ENCODE data around the gene PGM2L1. TPM values are rescaled to one million over a fixed set of nuclear protein-coding genes. Genes with fewer than 3 reads are reported as not detected.

Gene PGM2L1
- total and polyA plus RNA-seq, 7 experiments from 2014 or later: 4.2 to 17.7 (median 9.1) TPM

- no peaks in the 10 kb centered on the region for H3K36me3 Mint-ChIP-seq
- H3K4me3 Mint-ChIP-seq: no peak overlapping the region
- H3K27ac ChIP-seq (ENCODE audit: low read depth, low read length): no peak overlapping the region
- no peaks in the 10 kb centered on the region for H3K9me3 ChIP-seq (ENCODE audit: control insufficient read depth in 2 of 3, low read length in 3 of 3)
- intact Hi-C loops (cut with micrococcal nuclease): no loop called here
- H3K9me3 Mint-ChIP-seq: no peaks in the 10 kb centered on the region
- no peak for ATAC-seq
- no peaks in the 10 kb centered on the region for H3K27me3 Mint-ChIP-seq
- H3K4me1 Mint-ChIP-seq: no peaks in the 10 kb centered on the region
- CTCF ChIA-PET: no interaction called here
- peaks cover 0 to 3% of the 10 kb centered on the region in 2 donors for H3K27me3 ChIP-seq (ENCODE audit: control insufficient read depth in 2 of 2, insufficient read depth in 2 of 2, low read length in 2 of 2)
- H3K36me3 ChIP-seq (ENCODE audit: control insufficient read depth in 2 of 3, insufficient read depth in 3 of 3, low read length in 3 of 3): no peaks in the 10 kb centered on the region
- no peak overlapping the region for H3K4me3 ChIP-seq (ENCODE audit: low read length)
- DNase-seq: no peak
- POLR2A ChIA-PET: interaction anchor here (1.1 kb wide), 1 partner anchor 8 kb away, joined by 3 read pairs; no protein-coding TSS in a partner anchor
- no peak overlapping the region for H3K27ac Mint-ChIP-seq
- peaks cover 0 to 7% of the 10 kb centered on the region in 2 donors for H3K4me1 ChIP-seq (ENCODE audit: control insufficient read depth in 2 of 2, insufficient read depth in 2 of 2, low read length in 2 of 2)
These were observed 114.6 kb downstream of the PGM2L1 start for GRCh38 chr11:74283580-74284180.

- H3K27ac Mint-ChIP-seq: no peak overlapping the region
These were observed 115.3 kb downstream of the PGM2L1 start for GRCh38 chr11:74282914-74283371.

GRCh38 chr11:74282421-74282820 is 115.8 kb downstream of the PGM2L1 start:
- no peaks in the 10 kb centered on the region for H3K4me1 Mint-ChIP-seq
- POLR2A ChIA-PET: no interaction called here
- Histone ChIP-seq H3K9me3 (ENCODE audit: control insufficient read depth in 2 of 3, low read length in 3 of 3) (no peaks in the 10 kb centered on the region), H3K4me1 (ENCODE audit: control insufficient read depth in 2 of 2, insufficient read depth in 2 of 2, low read length in 2 of 2) (peaks cover 0 to 7% of the 10 kb centered on the region in 2 donors), H3K4me3 (ENCODE audit: low read length) (no peak overlapping the region), H3K27ac (ENCODE audit: low read depth, low read length) (no peak overlapping the region), H3K36me3 (ENCODE audit: control insufficient read depth in 2 of 3, insufficient read depth in 3 of 3, low read length in 3 of 3) (no peaks in the 10 kb centered on the region), H3K27me3 (ENCODE audit: control insufficient read depth in 2 of 2, insufficient read depth in 2 of 2, low read length in 2 of 2) (peaks cover 0 to 3% of the 10 kb centered on the region in 2 donors)
- no peak for DNase-seq
- CTCF ChIA-PET: no interaction called here
- no peak overlapping the region for H3K4me3 Mint-ChIP-seq
- no peak for ATAC-seq
- intact Hi-C loops (cut with micrococcal nuclease): no loop called here
- H3K9me3 Mint-ChIP-seq: no peaks in the 10 kb centered on the region
- H3K27ac Mint-ChIP-seq: no peak overlapping the region
- H3K36me3 Mint-ChIP-seq: no peaks in the 10 kb centered on the region
- H3K27me3 Mint-ChIP-seq: peaks cover 0 to 8% (median 0%) of the 10 kb centered on the region in 5 donors

More at GRCh38 chr11:74282914-74283371, 115.3 kb downstream of the PGM2L1 start:
- Histone ChIP-seq H3K4me3 (ENCODE audit: low read length) (no peak overlapping the region), H3K4me1 (ENCODE audit: control insufficient read depth in 2 of 2, insufficient read depth in 2 of 2, low read length in 2 of 2) (peaks cover 0 to 7% of the 10 kb centered on the region in 2 donors), H3K36me3 (ENCODE audit: control insufficient read depth in 2 of 3, insufficient read depth in 3 of 3, low read length in 3 of 3) (no peaks in the 10 kb centered on the region), H3K9me3 (ENCODE audit: control insufficient read depth in 2 of 3, low read length in 3 of 3) (no peaks in the 10 kb centered on the region), H3K27ac (ENCODE audit: low read depth, low read length) (no peak overlapping the region), H3K27me3 (ENCODE audit: control insufficient read depth in 2 of 2, insufficient read depth in 2 of 2, low read length in 2 of 2) (peaks cover 0 to 3% of the 10 kb centered on the region in 2 donors)
- Mint-ChIP-seq H3K4me3 (no peak overlapping the region), H3K36me3 (no peaks in the 10 kb centered on the region), H3K27me3 (peaks cover 0 to 3% (median 0%) of the 10 kb centered on the region in 5 donors), H3K9me3 (no peaks in the 10 kb centered on the region), H3K4me1 (no peaks in the 10 kb centered on the region)
- ATAC-seq: no peak
- DNase-seq: no peak
- POLR2A ChIA-PET: no interaction called here
- intact Hi-C loops (cut with micrococcal nuclease): no loop called here
- CTCF ChIA-PET: no interaction called here

- DNase-seq (no peak), ATAC-seq (no peak)
- Histone ChIP-seq H3K4me1 (ENCODE audit: control insufficient read depth in 2 of 2, insufficient read depth in 2 of 2, low read length in 2 of 2) (peaks cover 0 to 7% of the 10 kb centered on the region in 2 donors), H3K27me3 (ENCODE audit: control insufficient read depth in 2 of 2, insufficient read depth in 2 of 2, low read length in 2 of 2) (no peaks in the 10 kb centered on the region), H3K9me3 (ENCODE audit: control insufficient read depth in 2 of 3, low read length in 3 of 3) (no peaks in the 10 kb centered on the region), H3K4me3 (ENCODE audit: low read length) (no peak overlapping the region), H3K27ac (ENCODE audit: low read depth, low read length) (no peak overlapping the region), H3K36me3 (ENCODE audit: control insufficient read depth in 2 of 3, insufficient read depth in 3 of 3, low read length in 3 of 3) (no peaks in the 10 kb centered on the region)
- Mint-ChIP-seq H3K27ac (no peak overlapping the region), H3K4me3 (no peak overlapping the region), H3K9me3 (no peaks in the 10 kb centered on the region), H3K27me3 (peaks cover 4 to 20% (median 7%) of the 10 kb centered on the region in 5 donors), H3K4me1 (no peaks in the 10 kb centered on the region), H3K36me3 (no peaks in the 10 kb centered on the region)
- ChIA-PET POLR2A (no interaction called here), CTCF (no interaction called here)
- intact Hi-C loops (cut with micrococcal nuclease): no loop called here
These were observed 117.7 kb downstream of the PGM2L1 start for GRCh38 chr11:74280494-74280893.

Small RNA genes within 50 kb of the gene (microRNA-seq; reads per million reads assigned to microRNA genes)
- gene MIR548AL (ENCODE audit: borderline microRNAs expressed): not detected

Other genes with a start within 250 kb of the PGM2L1 start
- gene C2CD3, start 227.4 kb downstream of the PGM2L1 start, total RNA-seq: 10 to 100 TPM; 33.1 to 42.5 (median 40.7) TPM
- gene C2CD3, start 227.4 kb downstream of the PGM2L1 start, polyA plus RNA-seq: 10 to 100 TPM in 1 of 2 donors, 1 to 10 TPM in 1; 8.0 to 12.4 TPM
- 10 to 100 TPM; 18.1 to 41.7 (median 20.2) TPM for gene PPME1, start 227.1 kb downstream of the PGM2L1 start, total RNA-seq
- gene PPME1, start 227.1 kb downstream of the PGM2L1 start, polyA plus RNA-seq: 10 to 100 TPM; 14.6 to 29.1 TPM
- not detected for gene P4HA3, start 86.8 kb downstream of the PGM2L1 start, total RNA-seq
- not detected for gene P4HA3, start 86.8 kb downstream of the PGM2L1 start, polyA plus RNA-seq
- gene KCNE3, start 69.1 kb upstream of the PGM2L1 start, total RNA-seq: 10 to 100 TPM in 1 of 5 experiments, 1 to 10 TPM in 1, under 1 TPM in 2, not detected in 1; 0.27 to 16.4 (median 0.97) TPM
- gene KCNE3, start 69.1 kb upstream of the PGM2L1 start, polyA plus RNA-seq: not detected
- 10 to 100 TPM in 2 of 5 experiments, 1 to 10 TPM in 3; 1.9 to 18.2 (median 9.3) TPM for gene LIPT2, start 95.3 kb upstream of the PGM2L1 start, total RNA-seq
- 10 to 100 TPM; 21.6 to 23.3 TPM for gene LIPT2, start 95.3 kb upstream of the PGM2L1 start, polyA plus RNA-seq
- gene POLD3, start 194.1 kb upstream of the PGM2L1 start, total RNA-seq: 10 to 100 TPM in 4 of 5 experiments, 1 to 10 TPM in 1; 8.0 to 40.8 (median 14.7) TPM
- 10 to 100 TPM; 10.3 to 16.4 TPM for gene POLD3, start 194.1 kb upstream of the PGM2L1 start, polyA plus RNA-seq